Kidney (tissue), 14 donors: Measurements from ENCODE around the gene SMC1B. TPM values are rescaled to one million over a fixed set of nuclear protein-coding genes. Genes with fewer than 3 reads are reported as not detected.

Source experiments
- DNase-seq, 5 donors: peaks; one replicate each; pipeline ENCODE4 v3.0.0-alpha.2; 2013 to 2020
- FAIRE-seq: peaks from 2 replicates; lab custom pipeline; 2012; peaks lifted over from hg19 to GRCh38; lab: Jason Lieb, UNC
- H3K27ac ChIP-seq, 2 donors: one replicate each; pipeline ENCODE4 v1.7.0; 2013; ENCODE audit warnings: low read depth in 2 of 2, low read length in 2 of 2, inconsistent platforms in 1 of 2
- H3K27me3 ChIP-seq: one replicate; pipeline ENCODE4 v1.7.1; 2013; ENCODE audit warnings: low read length, inconsistent platforms; ENCODE audit not compliant: control insufficient read depth, insufficient read depth
- H3K36me3 ChIP-seq, 3 donors: one replicate each; pipeline versions ENCODE4 v1.7.0 to v1.7.1; 2013; ENCODE audit warnings: low read length in 3 of 3, control low read depth in 1 of 3, inconsistent platforms in 1 of 3; ENCODE audit not compliant: insufficient read depth in 3 of 3, control insufficient read depth in 2 of 3
- H3K4me1 ChIP-seq, 3 donors: one replicate each; pipeline versions ENCODE4 v1.7.0 to v1.7.1; 2013; ENCODE audit warnings: low read length in 3 of 3, inconsistent platforms in 1 of 3, low read depth in 1 of 3; ENCODE audit not compliant: control insufficient read depth in 2 of 3, insufficient read depth in 2 of 3
- H3K4me3 ChIP-seq, 3 donors: one replicate each; pipeline versions ENCODE4 v1.7.0 to v1.8.1; 2013; ENCODE audit warnings: low read length in 3 of 3, control low read depth in 1 of 3, inconsistent platforms in 1 of 3
- H3K9ac ChIP-seq, 3 donors: one replicate each; pipeline versions ENCODE4 v1.7.0 to v1.7.1; 2013; ENCODE audit warnings: low read length in 3 of 3, control low read depth in 1 of 3, inconsistent platforms in 1 of 3
- H3K9me3 ChIP-seq, 3 donors: one replicate each; pipeline versions ENCODE4 v1.7.0 to v1.7.1; 2013; ENCODE audit warnings: low read length in 3 of 3, control low read depth in 1 of 3, inconsistent platforms in 1 of 3; ENCODE audit not compliant: control insufficient read depth in 2 of 3, insufficient read depth in 1 of 3
- CTCF ChIP-seq: IDR thresholded peaks from 3 replicates; pipeline ENCODE4 v1.5.1; 2012; ENCODE audit warnings: mild to moderate bottlenecking, moderate library complexity, borderline replicate concordance; ENCODE audit not compliant: insufficient read depth; ENCODE audit errors: extremely low read depth
- intact Hi-C: fragments of 100-400 bp; cut with DNase I; formaldehyde crosslinking; loops from one replicate; pipeline ENCODE4 v1.11.1; 2022
- polyA plus RNA-seq: library from polyadenylated mRNA; stranded (reverse); fragments of 350-450 nt; fragmentation: Illumina TruSeq; extraction: RNeasy Lipid Tissue Mini Kit (QIAGEN cat#74804); gene quantifications from one replicate; pipeline ENCODE4 v1.2.3, GENCODE V29; 2014; ENCODE audit warnings: low read depth, low replicate concordance; ENCODE audit not compliant: insufficient read depth
- total RNA-seq: library from RNA; stranded (reverse); fragmentation: NEBNext Ultra II Directional; extraction: Animal tissue kit (Norgen Biotek cat#: 25700); gene quantifications from one replicate; pipeline ENCODE4 v1.2.1, GENCODE V29; 2021
- donor health status: control.
- donor health status: control.
- donor health status: control.
- donor health status: control.
- donor health status: control.
- donor health status: DM: yes; HTN: yes; CAD: no.
- donor health status: Normal renal cell carcinoma (clear cell type).

SMC1B gene
- total and polyA plus RNA-seq, 2 donors from 2014 or later = not detected

GRCh38 chr22:45359627-45360026 is 53.8 kb downstream of the SMC1B start:
- H3K36me3 ChIP-seq = no peaks in the 10 kb centered on the region
- no peak overlapping the region for H3K27ac ChIP-seq
- no peaks in the 10 kb centered on the region for H3K27me3 ChIP-seq
- DNase-seq (no peak), FAIRE-seq (no peak)
- H3K4me1 ChIP-seq = no peaks in the 10 kb centered on the region
- no peak overlapping the region for H3K9ac ChIP-seq
- H3K4me3 ChIP-seq = no peak overlapping the region
- intact Hi-C loops = no loop called here
- TF ChIP-seq CTCF = no peak
- H3K9me3 ChIP-seq = no peaks in the 10 kb centered on the region

GRCh38 chr22:45358127-45358526 is 55.3 kb downstream of the SMC1B start:
- DNase-seq (no peak), FAIRE-seq (no peak)
- H3K4me1 ChIP-seq = no peaks in the 10 kb centered on the region
- H3K36me3 ChIP-seq = no peaks in the 10 kb centered on the region
- no peaks in the 10 kb centered on the region for H3K9me3 ChIP-seq
- no peak overlapping the region for H3K9ac ChIP-seq
- no peak overlapping the region for H3K27ac ChIP-seq
- no peak for TF ChIP-seq CTCF
- no peak overlapping the region for H3K4me3 ChIP-seq
- no peaks in the 10 kb centered on the region for H3K27me3 ChIP-seq
- intact Hi-C loops = no loop called here

GRCh38 chr22:45357490-45357889 is 55.9 kb downstream of the SMC1B start:
- FAIRE-seq (no peak), DNase-seq (no peak)

More at GRCh38 chr22:45357490-45357889, 55.9 kb downstream of the SMC1B start:
- H3K36me3 ChIP-seq = no peaks in the 10 kb centered on the region
- no peak overlapping the region for H3K27ac ChIP-seq
- TF ChIP-seq CTCF = no peak
- H3K9ac ChIP-seq = no peak overlapping the region
- H3K4me3 ChIP-seq = no peak overlapping the region
- intact Hi-C loops = no loop called here
- no peaks in the 10 kb centered on the region for H3K27me3 ChIP-seq
- H3K9me3 ChIP-seq = no peaks in the 10 kb centered on the region
- H3K4me1 ChIP-seq = no peaks in the 10 kb centered on the region
